ENCODE measurements around the gene NCKAP5.

Gene NCKAP5

DNA sequence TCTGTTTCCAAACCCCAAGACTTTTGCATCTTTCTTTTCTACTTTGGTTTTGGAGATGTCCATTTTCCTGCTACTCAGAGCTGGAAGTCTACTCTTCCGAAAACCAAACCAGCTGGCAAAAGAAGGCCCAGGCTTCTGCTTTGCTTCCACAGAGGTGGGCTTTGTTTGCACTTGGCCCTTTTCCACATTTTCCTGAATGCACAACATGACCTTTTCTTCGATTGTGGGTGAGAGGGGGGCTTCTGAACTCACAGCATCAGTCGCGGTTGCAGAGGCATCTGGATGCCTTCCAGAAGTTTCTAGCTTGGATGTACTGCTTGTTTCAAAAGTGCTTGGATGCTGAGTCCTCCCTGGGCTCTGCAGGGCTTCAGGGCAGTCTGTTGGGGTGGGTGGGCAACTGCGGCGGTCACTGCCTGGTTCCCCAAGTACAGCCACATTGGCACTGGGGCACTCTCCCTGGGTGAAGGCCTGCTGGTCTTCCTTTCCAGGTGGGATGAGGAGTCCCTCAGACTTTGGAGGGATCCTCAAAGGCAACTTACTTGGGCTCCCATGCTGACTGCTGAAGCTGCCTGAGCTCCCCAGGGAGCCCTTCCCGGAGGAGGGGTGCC, 786.0 kb downstream of the NCKAP5 start:
- no peak for DNase-seq

DNA sequence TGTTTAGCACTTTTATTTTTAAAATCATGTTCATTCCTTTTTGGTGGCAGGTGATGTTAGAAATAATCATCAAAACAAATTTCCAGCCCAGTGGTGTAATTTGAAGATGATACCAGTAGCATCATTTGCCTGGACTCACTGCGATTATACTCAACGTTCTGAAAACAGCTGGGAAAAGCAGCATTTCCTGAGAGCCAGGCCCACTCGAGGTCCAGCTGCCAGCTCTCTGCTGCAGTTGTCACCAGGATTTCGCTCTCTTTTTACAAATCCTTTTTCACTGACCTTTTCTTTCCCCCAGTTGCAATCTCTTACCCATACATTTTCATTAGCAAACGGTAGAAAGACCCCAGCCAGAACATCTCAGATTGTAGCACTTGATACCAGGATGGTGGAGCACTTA, 787.6 kb downstream of the NCKAP5 start:
- DNase-seq, result no peak

DNA sequence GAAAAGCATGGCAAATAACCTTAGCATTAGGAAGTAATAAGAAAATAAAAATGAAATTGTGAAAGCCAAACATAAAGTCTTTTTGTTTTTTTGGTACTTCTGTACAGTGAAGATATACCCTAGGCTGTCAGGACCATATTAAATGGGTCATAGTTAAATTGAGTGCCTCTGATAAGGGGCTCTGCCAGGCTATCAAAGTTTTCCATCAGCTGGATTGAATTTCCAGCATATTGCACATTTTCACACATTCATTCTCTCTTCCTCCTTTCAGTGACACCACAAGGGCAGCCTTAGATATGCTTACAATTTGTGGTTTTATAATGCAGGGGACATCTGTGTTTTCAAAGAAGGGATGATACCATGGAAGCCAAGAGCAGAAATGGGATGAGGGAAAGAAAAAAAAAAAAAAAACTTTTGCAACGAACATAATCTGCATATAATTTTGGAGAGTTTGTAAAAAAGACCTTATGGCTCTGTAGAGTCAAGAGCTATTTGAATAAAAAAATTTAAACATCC, 789.0 kb downstream of the NCKAP5 start:
- no peak for DNase-seq

DNA sequence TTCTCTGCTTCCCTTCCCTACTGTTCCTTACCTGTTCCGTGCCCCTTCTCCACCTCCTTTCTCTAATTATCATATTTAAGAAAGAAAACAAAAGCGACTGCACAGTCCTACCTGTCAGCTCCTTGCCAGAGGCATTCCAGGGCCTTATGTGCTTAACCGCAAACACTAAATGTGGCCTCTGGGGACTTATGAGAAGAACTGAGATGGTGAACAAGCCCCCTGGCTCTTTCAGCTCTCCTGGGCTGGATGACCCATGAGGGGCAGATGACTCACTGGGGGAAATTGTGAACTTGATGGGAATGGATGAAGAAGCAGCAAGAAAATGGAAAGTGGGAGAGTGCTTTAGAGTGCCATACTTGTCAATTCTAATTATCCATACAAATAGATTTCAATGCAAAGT, 792.0 kb downstream of the NCKAP5 start:
- no peak for DNase-seq

DNA sequence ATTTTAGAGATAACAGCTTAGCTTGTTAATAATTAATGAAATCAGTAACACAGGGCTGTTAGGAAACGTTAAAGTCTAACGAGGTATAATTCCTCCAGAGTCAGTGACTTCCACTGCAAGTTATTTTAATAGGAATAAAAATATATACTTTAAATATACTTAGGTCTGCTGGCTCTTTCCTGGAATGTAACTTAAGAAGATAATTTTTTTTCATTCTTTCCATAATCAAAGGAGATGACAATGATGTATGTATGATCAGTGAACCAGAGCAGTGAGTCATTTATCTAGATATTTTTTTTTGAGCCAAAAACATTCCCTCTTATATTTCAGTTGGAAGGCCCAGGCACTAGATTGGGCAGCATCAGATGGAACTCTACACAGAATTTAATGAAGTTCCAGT, 794.1 kb downstream of the NCKAP5 start:
- no peak for DNase-seq

DNA sequence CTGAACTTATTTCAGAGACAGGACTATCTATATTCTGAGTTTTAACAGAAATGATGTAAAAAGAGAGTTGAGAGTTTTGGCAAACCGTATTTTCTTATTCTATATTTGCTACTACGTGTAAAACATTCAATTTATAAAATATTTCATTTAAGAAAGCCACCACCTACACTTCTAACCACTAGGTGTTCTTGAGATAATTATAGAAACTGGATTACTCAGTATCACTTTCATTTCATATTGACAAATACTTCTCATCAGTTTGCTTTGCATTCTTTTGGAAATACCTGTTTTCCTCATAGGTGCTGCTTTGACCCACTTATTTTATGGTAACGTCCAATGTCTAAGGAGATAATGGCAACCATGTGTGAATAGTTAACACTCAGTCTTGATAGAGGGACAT, 794.9 kb downstream of the NCKAP5 start:
- no peak for DNase-seq

DNA sequence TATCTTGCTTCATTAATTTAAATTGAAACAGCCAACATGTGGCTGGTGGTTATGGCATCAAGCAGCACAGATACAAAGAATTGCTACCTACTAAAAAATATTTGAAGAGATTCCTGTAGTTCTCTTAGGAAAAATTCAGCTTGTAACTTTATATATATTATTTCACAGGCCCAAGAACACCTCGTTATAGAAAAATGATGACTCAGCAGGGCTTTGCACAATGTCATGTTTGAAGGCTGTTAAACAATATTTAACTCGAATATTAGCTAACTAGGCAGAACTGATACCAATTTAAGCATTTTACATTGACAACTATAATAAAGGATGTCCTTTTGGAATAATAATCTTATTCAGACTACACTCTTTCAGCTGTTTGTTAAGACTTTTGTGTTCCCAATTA, 795.9 kb downstream of the NCKAP5 start:
- no peak for DNase-seq

DNA sequence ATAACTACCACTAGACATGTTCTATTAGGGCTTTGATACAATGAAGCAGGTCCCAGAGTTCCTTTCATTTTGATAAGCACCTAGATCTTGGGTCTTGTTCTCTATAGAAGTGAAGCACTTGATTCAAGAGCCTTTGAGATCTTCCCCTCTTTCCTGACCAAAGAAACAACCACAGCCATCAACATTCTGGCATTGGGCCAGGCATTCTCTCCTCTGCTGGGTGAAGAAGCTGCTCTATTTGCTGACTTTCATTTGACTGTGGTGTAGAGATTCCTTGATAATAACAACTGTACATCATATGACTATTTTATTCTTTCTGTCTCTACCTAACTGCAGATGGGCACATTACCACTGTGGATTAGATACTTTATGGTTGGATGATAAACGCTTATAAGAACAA, 801.7 kb downstream of the NCKAP5 start:
- DNase-seq, result no peak

DNA sequence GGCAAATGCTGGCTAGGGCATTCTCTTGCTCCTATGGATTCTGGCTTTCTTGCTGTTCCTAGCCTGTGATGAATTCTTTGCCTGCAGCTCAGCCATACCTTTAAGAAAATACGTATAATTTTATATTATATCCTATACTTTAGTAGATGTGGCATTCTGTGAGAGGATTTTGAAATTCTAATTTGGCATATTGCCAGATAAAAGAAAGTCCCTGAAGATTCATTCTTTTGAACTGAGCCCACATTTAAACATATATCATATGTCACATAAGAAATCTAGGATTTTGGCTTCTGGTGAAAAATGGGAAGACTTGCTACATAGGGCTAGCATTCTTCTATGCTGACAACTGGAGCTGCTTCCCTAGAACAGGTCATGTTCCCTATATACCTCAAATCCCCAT, 806.8 kb downstream of the NCKAP5 start:
- no peak for DNase-seq

DNA sequence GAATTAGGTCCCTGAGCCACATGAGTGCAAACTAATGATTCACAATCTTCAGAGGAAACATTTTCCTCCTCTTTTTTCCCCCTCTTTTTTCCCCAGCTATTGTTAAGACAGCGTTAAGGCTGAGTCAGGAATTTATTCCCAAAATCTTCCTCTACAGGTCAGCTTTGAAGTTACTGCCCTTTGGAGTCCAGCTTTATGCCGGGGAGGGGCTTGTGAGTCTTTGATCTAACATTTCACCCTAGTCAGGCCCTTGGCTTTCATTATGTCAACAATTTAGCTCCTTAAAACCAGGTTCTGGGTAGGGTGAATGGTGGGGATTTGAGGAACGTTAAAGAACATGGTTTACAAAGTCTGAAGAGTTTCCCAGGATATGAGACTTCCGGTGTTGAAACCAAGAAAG, 807.3 kb downstream of the NCKAP5 start:
- DNase-seq, result no peak

DNA sequence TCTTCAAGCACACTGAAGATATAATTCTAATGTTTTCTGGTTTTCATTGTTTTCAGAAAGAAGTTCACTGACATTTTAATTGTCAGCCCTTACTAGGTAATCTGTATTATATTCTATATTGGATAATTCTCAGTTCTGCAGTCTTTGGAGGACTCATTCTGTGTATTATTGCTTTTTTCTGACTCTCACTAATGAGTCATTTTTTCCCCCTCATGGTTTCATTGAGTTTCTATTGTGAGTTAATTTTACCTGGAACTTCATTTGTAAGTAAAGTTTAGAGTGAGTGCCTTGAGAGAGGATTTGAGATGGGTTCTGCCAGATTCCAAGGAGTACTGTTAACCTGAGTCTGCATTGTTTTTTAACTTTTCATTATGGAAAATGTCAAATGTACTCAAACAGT, 807.9 kb downstream of the NCKAP5 start:
- no peak for DNase-seq

DNA sequence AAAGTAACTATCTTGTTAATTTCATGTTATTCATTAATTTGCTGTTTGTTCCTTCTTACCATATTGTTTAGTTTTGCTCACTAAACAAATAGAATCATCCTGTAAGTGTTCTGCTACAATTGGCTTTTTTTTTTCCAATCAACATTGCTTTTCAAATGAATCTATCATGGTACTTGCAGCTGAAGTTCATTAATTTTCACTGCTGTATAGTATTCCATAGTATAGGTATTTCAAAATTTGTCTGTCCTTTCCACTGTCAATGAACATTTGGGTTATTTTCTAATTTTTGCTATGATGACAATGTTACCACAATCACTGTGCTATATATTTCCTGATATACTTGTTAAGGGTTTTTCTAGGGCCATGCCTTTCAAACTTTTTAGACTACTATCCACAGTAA, 809.3 kb downstream of the NCKAP5 start:
- DNase-seq, result no peak

DNA sequence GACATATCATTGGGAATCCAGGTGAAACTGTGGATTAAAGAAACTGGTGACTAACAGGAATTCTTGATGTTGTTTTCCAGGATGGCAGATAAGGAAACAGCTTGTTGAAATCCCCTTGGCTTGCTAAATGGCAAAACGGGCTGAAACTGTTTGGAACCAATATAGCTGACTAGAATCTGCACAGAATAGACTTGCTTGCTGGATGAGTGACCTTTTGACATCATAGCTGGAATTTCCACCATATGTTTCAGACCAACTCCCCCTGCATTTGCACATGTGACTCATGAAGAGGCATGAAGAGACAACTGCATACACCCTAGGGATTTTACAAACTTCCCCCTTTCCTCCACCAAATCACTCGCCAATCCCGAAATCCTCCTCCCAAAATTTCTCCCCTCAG, 810.6 kb downstream of the NCKAP5 start:
- DNase-seq, result no peak

DNA sequence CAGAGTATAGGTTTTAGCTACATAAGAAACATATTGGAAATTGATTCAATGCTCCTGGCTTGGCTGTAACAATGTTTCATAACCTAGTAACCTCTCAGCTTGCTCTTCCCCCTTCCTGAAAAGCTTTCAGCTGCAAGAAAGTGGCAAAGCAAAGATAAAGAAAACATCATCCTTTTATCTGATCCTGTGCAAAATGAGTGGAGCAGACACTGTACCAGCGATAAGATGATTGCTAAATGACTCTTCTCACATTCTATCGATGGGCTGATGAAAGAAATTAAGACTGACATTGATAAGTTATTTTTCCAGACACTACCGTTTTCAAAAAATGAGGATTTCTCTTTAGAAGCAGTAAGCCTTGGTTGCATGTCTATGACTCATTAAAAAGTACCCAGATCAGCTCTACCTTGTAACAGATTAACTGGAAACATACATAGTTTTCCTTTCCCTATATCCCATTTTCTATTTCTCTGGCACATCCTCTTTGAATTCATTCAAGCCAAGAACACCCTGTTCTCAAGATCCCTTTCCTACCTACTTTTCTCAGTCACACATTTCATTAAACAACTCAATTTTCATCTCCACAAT, 811.2 kb downstream of the NCKAP5 start:
- no peak for DNase-seq

DNA sequence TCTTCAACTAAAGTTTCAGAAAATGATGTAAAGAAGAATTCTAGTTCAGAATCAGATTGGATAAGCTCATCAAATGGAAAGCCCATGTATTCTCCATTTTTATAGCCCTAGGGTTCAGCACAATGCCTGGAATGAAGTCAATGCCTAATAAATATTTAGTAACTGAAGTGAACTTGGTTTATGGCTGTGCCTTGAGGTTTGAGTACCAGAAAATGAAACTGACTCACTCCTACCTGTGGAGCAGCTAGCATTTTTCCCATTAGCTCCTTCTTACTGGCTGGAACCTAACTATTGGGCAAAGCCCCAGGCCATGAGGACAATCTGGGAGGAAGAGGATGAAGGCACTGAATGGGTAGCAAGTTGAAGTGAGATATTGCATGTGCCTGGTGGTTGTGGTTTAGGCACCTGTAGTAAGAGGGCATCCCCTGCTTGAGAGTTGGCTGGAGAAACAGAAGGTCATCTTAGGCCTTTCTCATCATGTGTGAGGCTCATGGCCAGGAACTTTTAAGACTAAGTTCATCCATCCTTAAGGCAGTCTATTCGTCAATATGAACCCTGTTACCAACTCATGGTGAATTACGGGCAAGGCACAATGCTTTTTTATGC, 813.3 kb downstream of the NCKAP5 start:
- no peak for DNase-seq

DNA sequence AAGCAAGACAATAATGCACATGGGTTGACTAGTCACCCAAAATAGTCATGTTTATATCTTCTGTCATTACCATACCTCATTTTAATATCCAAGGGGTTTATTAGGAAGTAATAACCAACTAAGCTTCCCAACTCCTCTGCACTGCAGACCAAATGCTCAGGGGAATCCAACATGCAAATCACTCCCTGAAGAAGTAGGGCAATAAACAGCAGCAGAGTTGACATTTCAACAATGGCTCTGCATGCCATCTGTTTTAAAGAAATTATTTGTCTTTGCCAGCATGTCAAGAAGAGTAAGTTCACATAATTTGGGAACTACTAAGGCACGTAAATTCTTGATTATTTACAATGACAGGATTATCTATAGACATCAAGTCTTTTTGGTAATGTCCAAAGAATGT, 813.9 kb downstream of the NCKAP5 start:
- no peak for DNase-seq

DNA sequence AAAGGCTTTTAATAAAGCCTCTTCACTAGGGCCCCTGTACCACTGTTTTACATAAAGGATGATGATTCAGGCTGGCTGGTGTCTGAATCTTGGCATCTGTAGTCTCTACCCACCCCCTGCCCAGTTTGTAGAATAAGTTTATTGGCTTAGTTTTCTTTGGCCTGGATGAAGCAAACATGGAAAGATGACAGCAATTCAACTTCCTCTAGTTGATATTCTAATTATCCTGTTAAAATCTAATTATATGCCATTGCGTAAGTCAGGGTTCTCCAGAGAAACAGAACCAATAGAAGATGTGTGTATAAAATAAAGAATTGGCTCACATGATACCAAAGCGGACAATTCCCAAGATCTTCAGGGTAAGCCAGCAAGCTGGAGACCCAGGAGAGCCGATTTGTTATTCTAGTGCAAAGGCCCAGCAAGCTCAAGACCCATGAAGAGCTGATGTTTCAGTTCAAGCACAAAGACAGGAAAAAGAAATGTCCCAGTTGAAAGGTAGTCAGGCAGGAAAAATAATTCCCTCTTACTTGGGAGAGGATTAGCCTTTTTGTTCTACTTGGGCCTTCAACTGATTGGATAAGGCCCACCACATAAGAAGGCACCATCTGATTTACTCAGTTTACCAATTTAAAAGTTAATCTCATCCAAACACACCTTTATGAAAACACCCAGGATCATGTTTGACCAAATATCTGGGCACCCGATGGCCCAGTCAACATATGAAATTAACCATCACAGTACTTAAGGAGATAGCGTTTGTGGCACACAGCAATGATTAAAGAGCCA, 815.6 kb downstream of the NCKAP5 start:
- DNase-seq, result no peak

DNA sequence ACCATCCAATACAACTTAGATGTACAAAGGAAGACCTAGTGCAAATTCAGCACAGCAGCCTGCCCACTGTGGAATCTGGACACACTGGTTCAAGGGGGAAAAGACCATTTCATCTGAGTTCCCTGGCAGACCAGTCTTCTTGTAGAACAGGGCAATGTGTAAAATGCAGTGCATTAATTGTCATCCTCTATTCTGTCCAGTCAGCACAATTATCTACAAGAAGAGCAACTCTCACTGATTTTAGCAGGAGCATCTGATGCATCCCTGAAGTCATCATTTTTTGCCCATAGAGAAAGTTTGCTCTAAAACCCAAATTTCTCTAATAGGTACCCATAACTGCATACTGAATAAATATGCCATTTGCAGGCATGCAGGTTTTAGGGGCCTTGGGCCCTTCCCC, 816.4 kb downstream of the NCKAP5 start:
- DNase-seq, result no peak

DNA sequence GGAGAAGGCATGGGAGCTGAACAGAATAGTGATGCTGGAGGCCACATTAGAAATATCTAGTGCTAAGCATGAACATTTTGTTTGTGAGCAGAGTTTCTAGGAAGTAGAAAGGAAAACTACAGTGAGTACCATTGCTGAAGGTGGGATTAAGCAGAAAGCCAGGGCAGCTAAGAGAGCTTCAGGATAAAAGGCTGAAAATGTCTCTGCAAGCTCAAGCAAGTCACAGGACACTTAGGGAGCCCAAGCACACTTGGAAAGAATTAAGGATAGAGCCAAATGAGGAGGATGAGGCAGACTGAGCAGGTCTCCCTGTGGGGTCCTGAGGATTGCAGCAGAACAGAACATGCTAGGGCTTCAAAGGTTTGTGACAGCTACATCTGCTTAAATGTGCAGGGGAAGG, 817.7 kb downstream of the NCKAP5 start:
- DNase-seq, result no peak

DNA sequence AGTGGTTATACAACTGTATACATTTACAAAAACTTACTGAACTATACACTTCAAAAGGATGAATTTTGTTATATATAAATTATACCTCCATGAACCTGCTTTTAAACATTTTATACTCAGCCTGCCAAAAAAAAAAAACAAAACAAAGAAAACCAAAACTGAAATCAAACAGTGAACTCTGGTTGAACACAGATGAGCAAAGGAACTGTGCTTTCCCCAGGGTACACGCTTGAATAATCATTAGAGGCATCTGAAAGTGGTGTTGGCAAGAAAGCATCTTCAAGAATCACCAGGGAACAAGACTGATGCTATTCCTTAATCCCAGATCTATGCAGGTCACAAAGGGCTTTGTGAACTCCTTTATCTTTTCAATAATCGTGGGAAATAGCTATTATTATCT, 821.2 kb downstream of the NCKAP5 start:
- no peak for DNase-seq

DNA sequence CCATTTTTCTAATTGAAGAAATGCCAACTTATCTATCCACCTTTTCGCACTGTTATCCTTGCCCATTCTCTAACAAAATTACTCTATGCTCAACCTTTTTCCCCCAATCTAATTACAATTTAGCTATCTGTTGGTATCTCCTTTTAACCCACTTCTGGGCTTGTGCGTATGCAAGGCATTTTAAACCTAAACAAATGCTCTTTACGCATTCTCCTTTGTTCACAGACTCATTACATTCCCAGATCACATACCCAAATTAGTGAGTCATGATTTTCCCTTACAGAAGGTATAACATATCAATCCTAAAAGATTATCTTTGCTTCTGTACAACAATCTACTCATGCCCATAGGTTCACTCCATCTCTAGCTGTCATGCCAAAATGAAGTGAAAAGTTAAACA, 826.5 kb downstream of the NCKAP5 start:
- no peak for DNase-seq

DNA sequence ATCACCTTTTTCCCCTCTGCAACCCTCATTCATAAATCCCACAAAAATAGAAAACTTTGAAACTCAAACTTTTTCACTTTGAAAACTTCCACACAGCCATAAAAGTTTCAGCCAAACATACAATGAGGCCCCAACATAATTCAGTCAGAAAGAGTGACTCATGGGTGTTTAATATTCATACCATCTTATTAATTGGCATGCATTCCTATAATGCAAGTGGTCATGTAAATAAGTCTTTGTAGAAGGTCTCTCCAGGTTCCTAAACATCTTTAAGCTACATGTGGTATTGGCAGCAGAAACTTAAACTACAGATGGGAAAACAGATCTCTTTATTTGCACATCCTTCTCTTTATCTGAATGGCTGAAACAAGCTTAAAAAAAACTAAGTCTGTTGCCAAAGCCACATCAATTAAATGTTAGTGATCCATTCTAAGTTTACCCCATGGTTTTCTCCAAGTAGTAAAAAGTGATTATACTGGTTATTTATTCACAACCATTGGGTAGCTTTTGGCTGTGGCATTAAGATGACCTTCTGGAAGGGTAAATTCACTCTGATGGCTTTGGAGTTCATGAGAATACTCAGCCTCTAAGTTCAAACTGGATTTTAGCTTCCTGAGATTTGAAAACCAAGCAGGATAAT, 828.1 kb downstream of the NCKAP5 start:
- no peak for DNase-seq

DNA sequence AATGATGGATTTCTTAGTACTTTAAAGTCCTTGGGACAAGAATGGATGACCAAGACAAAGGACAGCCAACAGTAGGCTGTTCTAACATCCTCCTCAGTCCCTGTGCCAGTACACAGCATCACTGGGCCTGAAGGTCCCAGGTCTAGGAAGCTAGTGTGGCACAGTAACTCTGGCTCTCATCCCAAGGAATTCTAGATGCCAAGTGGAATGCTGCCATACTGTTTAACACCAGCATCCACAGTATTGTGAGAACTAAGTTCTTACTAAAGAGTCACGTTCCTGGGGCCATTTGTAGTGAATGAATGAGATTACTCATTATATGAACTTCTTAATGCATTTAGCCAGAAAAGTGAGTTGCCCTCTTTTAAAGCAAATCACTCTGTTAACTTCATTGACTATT, 830.0 kb downstream of the NCKAP5 start:
- DNase-seq, result no peak

DNA sequence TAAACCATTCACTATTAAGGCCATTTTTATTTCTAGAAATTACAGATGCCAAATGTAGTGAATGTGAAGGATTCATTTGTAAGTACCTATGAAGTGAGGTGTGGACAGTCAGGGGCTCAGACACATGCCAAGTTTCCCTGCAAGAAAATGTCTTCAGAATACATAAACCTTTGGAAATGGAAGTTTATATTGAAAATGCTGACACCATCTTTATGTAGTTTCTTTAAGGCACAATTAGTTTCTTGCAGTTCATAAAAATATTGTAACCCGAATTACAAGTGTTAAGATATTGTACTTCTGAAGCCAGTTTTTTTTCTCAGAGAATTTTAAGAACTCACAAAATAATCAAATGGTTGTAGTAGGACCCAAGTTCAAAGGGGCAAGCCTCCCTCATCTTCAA, 832.2 kb downstream of the NCKAP5 start:
- DNase-seq, result no peak
